KOPT-K1 (cell line): ENCODE results near the gene C1orf174.

Source experiments
- H3K27ac ChIP-seq: fragments of 200-600 bp; sonication (generic); 2 replicates; pipeline ENCODE4 v1.5.1; 2016; ENCODE audit warnings: antibody characterized with exemption, mild to moderate bottlenecking, low read depth, low read length; ENCODE audit not compliant: poor library complexity, severe bottlenecking
- H3K36me3 ChIP-seq: fragments of 200-600 bp; sonication (generic); 2 replicates; pipeline ENCODE4 v1.5.1; 2017; ENCODE audit warnings: antibody characterized with exemption, mild to moderate bottlenecking, low read length, moderate library complexity; ENCODE audit not compliant: insufficient read depth
- H3K9me3 ChIP-seq: fragments of 200-600 bp; sonication (generic); 2 replicates; pipeline ENCODE4 v1.5.1; 2017; ENCODE audit warnings: antibody characterized with exemption, low read length, mild to moderate bottlenecking; ENCODE audit not compliant: insufficient read depth, poor library complexity, severe bottlenecking

The C1orf174 gene

GRCh38 chr1:3858231-3858981 is 41.7 kb downstream of the C1orf174 start:
- Histone ChIP-seq H3K27ac (no peak overlapping the region), H3K36me3 (no peaks in the 10 kb centered on the region), H3K9me3 (no peaks in the 10 kb centered on the region)

GRCh38 chr1:3857791-3858129 is 42.3 kb downstream of the C1orf174 start:
- Histone ChIP-seq H3K9me3 (no peaks in the 10 kb centered on the region), H3K36me3 (no peaks in the 10 kb centered on the region), H3K27ac (peak overlapping the region; percentile 43)

GRCh38 chr1:3856923-3857790 is 42.9 kb downstream of the C1orf174 start, which contains the start of the genes CEP104 and DFFB:
CEP104 (minus strand) TSS chr1:3857211; CDS start chr1:3852407, 4,804 bp downstream.
DFFB (plus strand) TSS chr1:3857476; CDS start chr1:3857604, 128 bp downstream.
- no peaks in the 10 kb centered on the region for H3K9me3 ChIP-seq
- H3K36me3 ChIP-seq, result 0 out of 2 replicates have a peak, but pooled peaks cover under 1% of the 10 kb centered on the region
- H3K27ac ChIP-seq, result peak within 1 kb of the TSS; percentile 43

GRCh38 chr1:3852711-3853485 is 47.2 kb downstream of the C1orf174 start:
- Histone ChIP-seq H3K27ac (no peak overlapping the region), H3K9me3 (no peaks in the 10 kb centered on the region), H3K36me3 (peaks cover 40% of the 10 kb centered on the region)

- H3K36me3 ChIP-seq, result peaks cover 48% of the 10 kb centered on the region
Measured at GRCh38 chr1:3852091-3852490, 48.0 kb downstream of the C1orf174 start.

GRCh38 chr1:3851292-3851691 is 48.8 kb downstream of the C1orf174 start:
- Histone ChIP-seq H3K27ac (no peak overlapping the region), H3K9me3 (no peaks in the 10 kb centered on the region), H3K36me3 (peaks cover 55% of the 10 kb centered on the region)

More at GRCh38 chr1:3852091-3852490, 48.0 kb downstream of the C1orf174 start:
- H3K27ac ChIP-seq, result no peak overlapping the region
- H3K9me3 ChIP-seq, result no peaks in the 10 kb centered on the region

- no peaks in the 10 kb centered on the region for H3K9me3 ChIP-seq
- peaks cover 59% of the 10 kb centered on the region for H3K36me3 ChIP-seq
- H3K27ac ChIP-seq, result no peak overlapping the region
Measured at GRCh38 chr1:3850857-3851256, 49.2 kb downstream of the C1orf174 start.

GRCh38 chr1:3847081-3847480 is 53.0 kb downstream of the C1orf174 start:
- peaks cover 91% of the 10 kb centered on the region for H3K36me3 ChIP-seq
- no peaks in the 10 kb centered on the region for H3K9me3 ChIP-seq
- no peak overlapping the region for H3K27ac ChIP-seq

GRCh38 chr1:3846541-3846940 is 53.5 kb downstream of the C1orf174 start:
- Histone ChIP-seq H3K27ac (no peak overlapping the region), H3K36me3 (peaks cover 91% of the 10 kb centered on the region), H3K9me3 (no peaks in the 10 kb centered on the region)

- no peak overlapping the region for H3K27ac ChIP-seq
- H3K36me3 ChIP-seq, result peaks cover 91% of the 10 kb centered on the region
Measured at GRCh38 chr1:3842912-3843311, 57.2 kb downstream of the C1orf174 start.

GRCh38 chr1:3841491-3841890 is 58.6 kb downstream of the C1orf174 start:
- Histone ChIP-seq H3K9me3 (no peaks in the 10 kb centered on the region), H3K36me3 (peaks cover 91% of the 10 kb centered on the region), H3K27ac (no peak overlapping the region)

More at GRCh38 chr1:3842912-3843311, 57.2 kb downstream of the C1orf174 start:
- H3K9me3 ChIP-seq, result no peaks in the 10 kb centered on the region
